GM19468 (cell line): ENCODE data around the gene MYBPC1.
"Not testable (repeated sequence)": the region's sequence is repeated elsewhere in the genome, so short reads cannot be mapped to it uniquely, and the experiment has no call there.

Experiments used
- ATAC-seq: cut with Tn5 transposase; IDR thresholded peaks from one replicate; pipeline ENCODE4 v1.9.1; 2021; ENCODE audit warnings: mild to moderate bottlenecking, moderate library complexity, moderate number of reproducible peaks; ENCODE audit not compliant: unreplicated experiment; ENCODE audit errors: extremely low read depth

The MYBPC1 gene, protein sequence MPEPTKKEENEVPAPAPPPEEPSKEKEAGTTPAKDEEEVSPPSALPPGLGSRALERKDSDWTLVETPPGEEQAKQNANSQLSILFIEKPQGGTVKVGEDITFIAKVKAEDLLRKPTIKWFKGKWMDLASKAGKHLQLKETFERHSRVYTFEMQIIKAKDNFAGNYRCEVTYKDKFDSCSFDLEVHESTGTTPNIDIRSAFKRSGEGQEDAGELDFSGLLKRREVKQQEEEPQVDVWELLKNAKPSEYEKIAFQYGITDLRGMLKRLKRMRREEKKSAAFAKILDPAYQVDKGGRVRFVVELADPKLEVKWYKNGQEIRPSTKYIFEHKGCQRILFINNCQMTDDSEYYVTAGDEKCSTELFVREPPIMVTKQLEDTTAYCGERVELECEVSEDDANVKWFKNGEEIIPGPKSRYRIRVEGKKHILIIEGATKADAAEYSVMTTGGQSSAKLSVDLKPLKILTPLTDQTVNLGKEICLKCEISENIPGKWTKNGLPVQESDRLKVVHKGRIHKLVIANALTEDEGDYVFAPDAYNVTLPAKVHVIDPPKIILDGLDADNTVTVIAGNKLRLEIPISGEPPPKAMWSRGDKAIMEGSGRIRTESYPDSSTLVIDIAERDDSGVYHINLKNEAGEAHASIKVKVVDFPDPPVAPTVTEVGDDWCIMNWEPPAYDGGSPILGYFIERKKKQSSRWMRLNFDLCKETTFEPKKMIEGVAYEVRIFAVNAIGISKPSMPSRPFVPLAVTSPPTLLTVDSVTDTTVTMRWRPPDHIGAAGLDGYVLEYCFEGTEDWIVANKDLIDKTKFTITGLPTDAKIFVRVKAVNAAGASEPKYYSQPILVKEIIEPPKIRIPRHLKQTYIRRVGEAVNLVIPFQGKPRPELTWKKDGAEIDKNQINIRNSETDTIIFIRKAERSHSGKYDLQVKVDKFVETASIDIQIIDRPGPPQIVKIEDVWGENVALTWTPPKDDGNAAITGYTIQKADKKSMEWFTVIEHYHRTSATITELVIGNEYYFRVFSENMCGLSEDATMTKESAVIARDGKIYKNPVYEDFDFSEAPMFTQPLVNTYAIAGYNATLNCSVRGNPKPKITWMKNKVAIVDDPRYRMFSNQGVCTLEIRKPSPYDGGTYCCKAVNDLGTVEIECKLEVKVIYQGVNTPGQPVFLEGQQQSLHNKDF

DNA sequence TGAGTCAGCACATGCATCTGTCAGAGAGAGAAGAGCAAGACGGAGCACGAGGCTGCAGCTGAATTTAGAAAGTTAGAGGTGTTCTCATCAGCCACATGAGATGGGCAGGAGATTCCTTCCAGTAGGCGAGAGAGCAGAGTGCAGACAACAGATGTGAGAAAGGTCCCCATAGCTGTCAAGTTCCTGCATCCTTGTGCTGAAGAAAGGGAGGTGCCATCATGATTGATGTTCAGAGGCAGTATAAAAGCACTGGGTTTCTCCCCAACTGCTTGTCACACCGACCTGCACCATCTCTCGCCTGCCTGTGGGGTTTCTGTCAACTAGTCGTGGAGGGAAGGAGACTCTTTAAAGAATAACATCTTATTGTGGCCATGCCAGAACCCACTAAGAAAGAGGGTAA, at the start of gene MYBPC1:
MYBPC1 (plus strand) TSS at position 272 of the 400 bp plus-strand sequence; CDS start at position 372, 100 bp downstream.
- ATAC-seq: no peak

DNA sequence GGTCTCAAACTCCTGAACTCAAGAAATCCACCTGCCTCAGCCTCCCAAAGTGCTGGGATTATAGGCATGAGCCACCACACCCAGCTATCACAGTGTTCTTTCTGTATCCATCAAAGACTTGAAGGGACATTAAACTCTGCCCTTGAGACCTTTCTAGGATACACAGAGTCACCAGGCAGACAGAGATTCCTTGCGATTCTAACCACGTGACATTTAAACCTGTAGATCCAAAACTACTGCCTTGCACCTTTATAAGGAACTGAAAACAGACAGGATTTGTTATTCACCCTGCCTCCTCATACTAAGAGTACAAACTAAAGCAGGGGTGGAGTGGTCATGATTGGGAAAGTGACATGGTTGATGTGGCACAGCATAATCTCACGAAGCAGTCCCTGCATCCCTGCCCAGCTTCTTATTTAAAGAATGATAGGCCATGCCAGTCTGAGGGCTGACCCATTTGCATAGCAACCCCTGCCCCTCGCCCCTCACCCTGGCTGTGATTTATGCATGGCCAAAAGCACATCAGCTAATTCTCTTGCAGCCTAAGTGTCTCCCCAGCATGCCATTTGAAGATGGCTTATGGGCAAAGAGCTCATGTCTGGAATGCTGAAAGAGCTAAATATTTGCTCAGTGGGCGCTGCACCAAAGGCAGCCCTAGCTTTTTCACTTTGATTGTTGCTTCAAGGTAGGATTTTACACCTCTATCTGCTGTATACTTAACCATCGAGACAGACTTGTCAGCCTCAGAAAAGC, 43.2 kb upstream of the MYBPC1 start:
- no peak for ATAC-seq

DNA sequence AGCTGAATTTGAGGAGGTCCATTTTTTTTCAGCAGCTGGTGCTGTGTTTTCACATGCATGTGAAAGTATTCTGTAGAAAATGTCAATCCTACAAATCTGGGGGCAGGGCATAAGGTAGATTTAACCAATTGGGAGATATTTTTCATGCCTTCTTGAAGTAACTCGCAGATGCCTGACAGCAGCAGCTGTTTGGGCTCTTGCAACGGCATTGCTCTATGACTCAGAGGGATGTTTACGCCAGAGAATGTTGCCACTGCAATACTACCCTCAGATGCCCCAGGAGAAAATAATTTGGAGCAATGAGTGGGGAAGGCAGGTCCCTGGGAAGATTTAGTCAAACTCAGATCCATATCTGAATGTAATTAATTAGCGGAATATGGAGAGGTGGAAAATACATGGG, 42.5 kb upstream of the MYBPC1 start:
- no peak for ATAC-seq

DNA sequence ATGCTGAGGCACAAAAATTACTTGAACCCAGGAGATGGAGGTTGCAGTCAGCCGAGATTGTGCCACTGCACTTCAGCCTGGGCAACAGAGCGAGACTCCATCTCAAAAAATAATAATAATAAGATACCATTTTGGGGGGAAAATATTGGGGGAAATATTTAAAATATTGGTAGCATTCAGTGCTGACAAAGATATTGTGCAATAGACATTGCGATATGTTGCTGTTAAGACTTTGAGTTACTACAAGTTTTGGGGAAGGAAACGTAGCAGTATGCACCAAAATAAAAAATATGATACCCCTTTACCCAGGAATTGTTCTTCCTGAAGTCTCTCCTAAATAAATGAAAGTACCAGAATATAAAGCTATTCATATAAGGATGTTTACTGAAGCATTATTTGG, 37.7 kb upstream of the MYBPC1 start:
- ATAC-seq: no peak

DNA sequence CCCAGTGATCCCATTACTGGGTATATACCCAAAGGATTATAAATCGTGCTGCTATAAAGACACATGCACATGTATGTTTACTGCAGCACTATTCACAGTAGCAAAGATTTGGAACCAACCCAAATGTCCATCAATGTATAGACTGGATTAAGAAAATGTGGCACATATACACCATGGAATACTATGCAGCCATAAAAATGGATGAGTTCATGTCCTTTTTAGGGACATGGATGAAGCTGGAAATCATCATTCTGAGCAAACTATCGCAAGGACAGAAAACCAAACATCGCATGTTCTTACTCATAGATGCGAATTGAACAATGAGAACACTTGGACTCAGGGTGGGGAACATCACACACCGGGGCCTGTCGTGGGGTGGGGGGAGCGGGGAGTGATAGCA, 36.0 kb upstream of the MYBPC1 start:
- not testable (repeated sequence) for ATAC-seq

DNA sequence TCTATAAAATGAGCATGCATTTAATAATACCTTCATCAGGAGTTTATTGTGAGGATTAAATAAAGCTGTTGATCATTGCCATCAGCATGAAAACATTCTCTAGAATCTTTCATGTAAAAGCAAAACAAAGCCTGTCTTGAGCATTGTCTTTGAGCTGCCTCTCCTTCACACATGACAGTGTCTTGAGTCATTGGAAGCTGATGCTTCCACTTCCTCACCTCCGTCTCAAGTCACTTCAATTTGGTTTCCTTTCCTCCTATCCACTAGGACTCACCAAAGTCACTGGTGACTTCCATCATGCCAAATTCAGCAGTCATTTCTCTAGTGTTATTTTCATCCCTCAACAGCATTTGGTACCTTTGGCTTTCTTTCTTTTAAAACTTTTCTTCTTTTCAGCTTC, 31.6 kb upstream of the MYBPC1 start:
- ATAC-seq: no peak

DNA sequence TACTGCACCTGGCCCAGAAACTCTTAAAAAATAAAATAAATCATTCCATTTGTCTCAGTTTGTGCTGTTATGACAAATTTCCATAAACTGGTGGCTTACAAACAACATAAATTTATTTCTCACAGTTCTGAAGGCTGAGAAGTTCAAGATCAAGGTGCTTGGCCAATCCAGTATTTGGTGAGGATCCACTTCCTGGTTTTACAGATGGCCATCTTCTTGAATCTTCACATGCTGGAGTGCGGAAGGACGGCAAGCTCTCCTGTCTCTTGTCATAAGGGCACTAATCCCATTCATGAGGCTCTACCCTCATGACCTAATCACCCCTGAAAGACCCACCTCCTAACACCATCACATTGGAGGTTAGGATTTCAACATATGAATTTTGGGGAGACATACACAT, 29.9 kb upstream of the MYBPC1 start:
- no peak for ATAC-seq

DNA sequence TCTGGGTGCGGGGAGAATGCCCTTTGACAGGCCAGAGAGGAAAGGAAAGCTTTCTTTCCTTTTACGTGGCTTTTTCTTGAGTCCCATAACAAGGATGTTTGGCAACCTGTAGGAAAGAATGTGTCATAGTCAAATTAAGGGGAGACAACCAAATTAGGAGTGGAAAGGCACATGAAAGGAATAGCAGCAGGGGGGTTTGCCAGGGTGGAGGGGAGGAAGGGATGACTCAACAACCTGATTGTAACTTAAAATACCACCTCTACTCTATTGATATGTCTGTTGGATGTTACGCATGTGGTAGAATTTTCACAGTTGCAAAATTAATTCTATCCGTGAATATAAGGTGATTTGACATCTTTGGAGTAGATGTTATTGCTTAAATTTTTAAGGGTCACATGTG, 28.5 kb upstream of the MYBPC1 start:
- ATAC-seq: no peak

DNA sequence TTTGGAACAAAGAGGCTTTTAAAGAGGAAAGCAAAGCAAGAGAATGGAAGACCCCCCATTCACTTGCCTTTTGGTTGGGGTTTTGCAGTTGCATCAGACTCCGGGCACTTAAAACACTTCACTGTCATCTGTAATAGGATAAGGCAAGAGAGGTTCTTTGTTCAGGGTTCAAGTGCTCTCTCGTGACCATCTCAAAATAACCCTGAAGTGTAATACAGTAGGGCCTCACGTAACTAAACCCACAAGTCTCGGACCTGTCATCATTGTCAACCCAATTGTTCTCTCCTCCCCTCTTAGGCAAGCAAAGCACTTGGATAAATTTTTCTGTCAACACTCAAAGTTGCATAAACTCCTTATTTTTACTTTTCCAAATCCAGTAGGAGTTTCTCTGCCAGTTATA, 26.9 kb upstream of the MYBPC1 start:
- ATAC-seq: no peak

DNA sequence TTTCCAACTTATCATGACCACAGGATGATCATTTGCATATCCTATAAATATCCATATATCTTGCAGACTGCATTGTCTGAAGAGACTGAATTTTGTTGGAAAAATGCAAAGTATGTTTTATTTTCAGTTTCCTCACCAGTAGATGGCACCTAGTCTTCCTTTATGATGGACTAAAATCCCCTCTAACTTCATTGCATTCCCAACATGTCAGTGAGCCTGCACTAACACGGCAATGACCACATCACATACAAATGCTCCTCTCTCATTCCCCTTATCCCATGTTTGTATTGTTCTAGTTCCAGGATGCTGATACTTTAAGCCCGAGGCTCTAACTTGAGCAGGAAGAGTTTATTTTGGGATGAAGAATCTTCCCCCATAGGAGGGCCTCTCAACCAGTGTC, 24.7 kb upstream of the MYBPC1 start:
- ATAC-seq: no peak

DNA sequence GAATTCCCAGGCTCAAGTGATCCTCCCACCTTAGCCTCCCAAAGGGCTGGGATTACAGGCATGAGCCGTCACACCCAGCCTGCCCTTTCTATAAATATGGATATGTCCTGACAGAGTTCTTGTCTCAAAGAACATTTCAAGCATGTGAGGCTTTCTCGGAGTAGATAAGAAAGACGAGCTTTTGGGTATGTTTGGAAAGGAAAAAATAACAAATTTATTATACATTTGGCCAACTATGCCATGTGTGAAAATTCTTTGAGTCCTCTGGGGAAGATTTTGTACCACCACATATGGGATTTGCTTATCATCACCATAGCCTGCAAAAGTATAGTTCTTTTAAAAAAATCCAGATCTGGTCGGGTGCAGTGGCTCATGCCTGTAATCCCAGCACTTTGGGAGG, 23.7 kb upstream of the MYBPC1 start:
- no peak for ATAC-seq

DNA sequence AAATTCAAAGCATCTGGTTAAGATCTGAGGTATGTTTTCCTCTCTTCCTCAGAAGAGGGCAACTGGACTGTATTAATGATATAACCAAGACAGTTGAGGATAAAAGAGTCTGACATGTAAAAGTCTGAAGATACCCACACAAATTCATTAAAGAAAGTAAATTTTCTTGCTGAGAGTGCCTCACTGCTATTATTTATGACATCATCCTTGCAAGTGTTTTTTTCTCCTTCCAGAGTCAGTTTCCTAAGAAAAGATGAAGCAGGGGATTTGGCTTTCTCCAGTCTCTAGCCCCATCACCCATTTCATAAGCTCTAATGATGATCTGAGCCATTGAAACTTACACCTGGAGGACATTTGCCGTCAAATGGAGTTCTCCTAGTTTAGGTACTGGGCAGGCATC, 21.0 kb upstream of the MYBPC1 start:
- ATAC-seq: no peak

DNA sequence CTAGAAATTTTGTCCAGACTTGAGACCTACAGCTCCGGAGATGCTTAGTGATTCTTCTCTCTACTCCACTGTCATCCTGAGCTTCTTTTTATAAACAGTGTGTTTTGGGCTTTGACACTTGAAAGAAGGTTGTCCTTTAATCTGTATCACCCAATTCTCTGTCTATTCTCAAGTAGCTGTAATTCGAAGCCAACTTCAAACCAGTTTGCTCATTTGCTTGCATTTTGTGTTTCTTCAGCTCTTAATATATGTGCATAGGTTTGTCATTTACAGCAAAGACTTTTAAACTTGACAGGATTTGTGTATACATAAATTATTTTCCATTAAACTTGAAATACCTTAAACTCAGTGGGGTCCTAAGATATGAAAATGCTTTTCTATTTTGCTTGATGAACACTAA, 16.4 kb upstream of the MYBPC1 start:
- no peak for ATAC-seq

DNA sequence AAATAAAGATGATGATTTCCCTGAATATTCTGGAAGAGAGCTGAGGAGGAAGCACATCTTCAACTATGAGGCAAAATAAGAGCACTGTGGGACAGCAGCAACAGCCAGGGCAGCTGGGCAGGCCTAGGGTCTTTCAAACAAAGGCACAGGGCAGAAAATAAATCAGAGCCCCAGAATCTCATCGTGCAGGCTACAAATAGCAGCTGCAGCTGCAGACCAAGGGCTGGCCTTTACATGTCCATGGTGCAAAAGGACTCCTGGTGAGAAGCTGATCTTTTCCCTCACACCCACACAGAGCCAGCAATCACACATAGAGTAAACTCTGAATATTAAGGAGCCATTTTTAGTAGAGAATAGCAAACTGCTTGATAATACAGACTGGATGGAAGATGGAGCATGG, 13.6 kb upstream of the MYBPC1 start:
- ATAC-seq: no peak

DNA sequence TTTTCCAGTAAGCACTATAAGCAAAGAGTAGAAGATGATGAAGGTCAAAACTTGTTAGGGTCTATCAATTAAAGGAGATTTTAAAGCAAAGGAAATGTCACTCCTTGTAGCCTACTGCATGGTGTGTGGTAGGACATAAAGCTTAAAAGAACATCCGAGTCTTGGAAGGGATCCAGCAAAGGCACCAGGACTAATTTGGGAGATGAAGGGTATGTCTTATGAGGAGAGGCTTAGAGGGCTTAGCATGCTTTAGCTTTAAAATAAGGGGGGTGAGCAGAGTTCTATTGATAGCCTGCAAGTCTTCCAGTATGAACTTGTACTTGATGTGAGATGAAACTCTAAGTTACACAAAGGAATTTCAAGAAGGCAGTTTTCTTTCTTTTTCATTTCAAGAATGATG, 11.8 kb upstream of the MYBPC1 start:
- ATAC-seq: no peak

DNA sequence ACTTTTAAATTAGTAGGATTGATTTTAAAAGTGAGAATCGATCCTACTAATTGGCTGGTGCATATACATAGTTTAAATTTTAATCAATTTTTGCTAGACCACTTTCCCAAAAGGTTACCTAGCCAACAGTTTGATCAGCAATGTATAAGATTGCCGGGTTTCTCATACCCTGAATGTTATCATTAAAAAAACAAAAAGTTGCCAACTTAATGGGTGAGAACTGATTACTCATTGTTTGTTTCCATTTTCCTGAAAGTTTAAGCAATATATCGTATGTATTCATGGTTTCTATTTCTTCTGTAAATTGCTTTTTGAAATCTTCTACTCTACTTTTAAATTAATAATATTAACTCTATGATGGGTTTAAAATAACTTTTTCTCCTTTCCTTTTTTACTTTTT, 4.4 kb upstream of the MYBPC1 start:
- ATAC-seq: no peak

DNA sequence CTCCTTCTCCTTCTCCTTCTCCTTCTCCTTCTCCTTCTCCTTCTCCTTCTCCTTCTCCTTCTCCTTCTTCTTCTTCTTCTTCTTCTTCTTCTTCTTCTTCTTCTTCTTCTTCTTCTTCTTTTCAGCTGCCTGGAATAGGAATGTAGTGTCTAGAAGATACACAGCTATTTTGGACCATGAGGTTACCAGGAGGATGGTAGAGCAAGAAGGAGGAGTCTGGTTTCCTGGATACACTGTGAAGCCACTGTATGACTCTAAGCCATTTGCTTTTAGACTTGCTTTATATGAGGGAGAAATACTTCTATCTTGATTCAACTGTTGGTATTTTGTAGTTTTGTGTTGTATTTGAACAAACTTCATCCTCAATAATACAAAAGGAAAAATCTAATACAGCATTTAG, 3.0 kb upstream of the MYBPC1 start:
- no peak for ATAC-seq

DNA sequence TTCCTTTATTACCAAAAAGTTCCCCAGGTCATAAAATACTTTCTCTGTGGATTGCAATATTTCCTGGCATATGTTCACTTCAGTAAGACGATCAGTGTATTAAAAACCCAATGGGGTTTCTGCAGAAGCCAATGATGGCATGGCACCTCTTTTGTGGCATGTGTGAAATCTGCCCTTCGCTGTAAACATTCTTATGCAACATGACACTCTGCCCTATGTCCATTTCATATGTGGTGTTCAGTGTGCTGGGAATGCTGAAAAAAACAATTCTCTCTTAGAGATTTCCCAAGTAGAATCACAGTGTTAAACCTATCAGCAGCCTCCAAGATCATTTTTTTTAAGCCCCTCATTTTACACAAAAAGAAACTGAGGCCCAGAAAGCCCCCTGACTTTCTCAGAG, 2.3 kb upstream of the MYBPC1 start:
- ATAC-seq: no peak

DNA sequence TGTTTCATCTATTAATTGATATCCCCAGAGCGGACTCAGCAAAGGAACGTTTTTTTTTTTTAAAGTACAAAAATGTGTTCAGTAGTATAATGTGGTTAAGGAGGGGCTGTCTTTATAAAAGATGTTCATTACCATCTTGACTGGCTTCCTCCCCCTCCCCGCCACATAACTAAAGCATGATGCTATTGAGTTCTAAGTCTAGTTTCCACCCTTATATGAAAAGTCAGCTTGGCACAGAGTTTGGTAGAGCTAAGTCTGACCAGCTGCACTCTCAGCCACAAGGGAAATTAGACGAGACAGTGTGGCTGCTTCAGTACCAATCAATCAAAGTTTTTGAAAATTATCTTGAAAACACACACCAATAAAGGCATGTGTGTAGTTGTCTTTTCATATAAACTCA, 1.9 kb upstream of the MYBPC1 start:
- no peak for ATAC-seq

DNA sequence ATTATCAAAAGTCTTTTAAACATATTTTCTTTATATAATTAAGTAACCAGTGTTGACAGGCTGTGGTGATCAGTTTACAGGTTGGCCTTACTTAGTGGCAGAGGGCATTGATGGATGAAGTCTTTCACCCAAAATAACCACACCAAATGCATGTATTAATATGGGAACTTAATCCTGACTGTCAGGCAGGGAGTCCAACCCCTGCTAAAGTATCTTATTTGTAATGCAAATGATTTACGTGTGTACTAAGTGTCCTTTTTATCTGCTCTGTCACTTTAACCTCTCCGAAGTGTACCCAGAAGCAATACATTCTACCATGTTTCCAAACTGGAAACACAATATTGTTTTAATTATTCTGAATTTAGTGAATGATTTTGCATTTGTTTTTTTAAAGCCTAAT, 1.4 kb downstream of the MYBPC1 start:
- no peak for ATAC-seq
